Endodermal cell (in vitro differentiated cells): Measurements from ENCODE around the gene ZFYVE28. TPM values are rescaled to one million over a fixed set of nuclear protein-coding genes. Genes with fewer than 3 reads are reported as not detected.

Experiments
- DNase-seq: peaks from one replicate; pipeline ENCODE4 v3.0.0-alpha.2; 2017
- H3K27ac ChIP-seq: 2 replicates; pipeline ENCODE4 v1.5.1; 2013; ENCODE audit warnings: mild to moderate bottlenecking, low read depth, low read length, moderate library complexity
- H3K27me3 ChIP-seq: 2 replicates; pipeline ENCODE4 v1.6.1; 2013; ENCODE audit warnings: mild to moderate bottlenecking, low read length, moderate library complexity; ENCODE audit not compliant: insufficient read depth, control insufficient read depth, poor library complexity, severe bottlenecking
- H3K36me3 ChIP-seq: 2 replicates; pipeline ENCODE4 v1.7.0; 2013; ENCODE audit warnings: mild to moderate bottlenecking, low read length, moderate library complexity; ENCODE audit not compliant: control insufficient read depth, insufficient read depth
- H3K4me1 ChIP-seq: one replicate; pipeline ENCODE4 v1.7.0; 2013; ENCODE audit warnings: low read length; ENCODE audit not compliant: control insufficient read depth, insufficient read depth
- H3K4me3 ChIP-seq: 2 replicates; pipeline ENCODE4 v1.5.1; 2013; ENCODE audit warnings: mild to moderate bottlenecking, low read length, moderate library complexity
- H3K9ac ChIP-seq: 2 replicates; pipeline ENCODE4 v1.6.1; 2013; ENCODE audit warnings: mild to moderate bottlenecking, low read length, moderate library complexity; ENCODE audit not compliant: poor library complexity, severe bottlenecking; ENCODE audit errors: extremely low read depth
- H3K9me3 ChIP-seq: 2 replicates; pipeline ENCODE4 v1.6.1; 2013; ENCODE audit warnings: mild to moderate bottlenecking, low read length, moderate library complexity; ENCODE audit not compliant: control insufficient read depth
- H3K27ac Mint-ChIP-seq: 2 replicates; pipeline ENCODE4 v1.8.0; 2020; ENCODE audit warnings: mixed read lengths
- H3K27me3 Mint-ChIP-seq: 2 replicates; pipeline ENCODE4 v1.8.0; 2021; ENCODE audit warnings: mild to moderate bottlenecking, mixed read lengths; ENCODE audit not compliant: insufficient read depth
- H3K36me3 Mint-ChIP-seq: 2 replicates; pipeline ENCODE4 v1.8.0; 2020; ENCODE audit warnings: low read depth, mixed read lengths
- H3K4me1 Mint-ChIP-seq: 2 replicates; pipeline ENCODE4 v1.8.0; 2020; ENCODE audit warnings: mixed read lengths
- H3K4me3 Mint-ChIP-seq: 2 replicates; pipeline ENCODE4 v1.8.0; 2020; ENCODE audit warnings: mild to moderate bottlenecking, moderate library complexity, mixed read lengths
- H3K9me3 Mint-ChIP-seq: 2 replicates; pipeline ENCODE4 v1.8.0; 2020; ENCODE audit warnings: mild to moderate bottlenecking, mixed read lengths
- CTCF ChIP-seq: fragments of 200-600 bp; sonication (generic); conservative IDR thresholded peaks from 2 replicates; pipeline ENCODE4 v1.5.0; 2021; ENCODE audit warnings: antibody characterized with exemption, mild to moderate bottlenecking
- WGBS, 2 experiments: methylation state at CpG; one replicate each; pipeline versions ENCODE4 v1.1.5 to v1.1.7; 2013; ENCODE audit warnings: missing lambda C conversion rate in 2 of 2, mixed read lengths in 1 of 2; ENCODE audit not compliant: insufficient coverage in 1 of 2, insufficient read length in 1 of 2; 5-methylcytosine and 5-hydroxymethylcytosine counted together
- total RNA-seq, 2 donors: library from RNA; stranded (reverse); fragmentation: NEBNext Ultra II Directional in 1 of 2; extraction: Animal tissue kit (Norgen Biotek cat#: 25700) in 1 of 2; gene quantifications; 2 replicates in 1 of 2; 3 replicates in 1 of 2; pipeline ENCODE4 v1.2.1, GENCODE V29; 2021

ZFYVE28 gene
- total RNA-seq, 2 donors from 2014 or later, result 0.73 to 1.6 TPM

GRCh38 chr4:2298532-2298991, 119.9 kb downstream of the ZFYVE28 start:
- WGBS, 2 experiments, result 91 to 92% methylated on average over 12 to 23 of the region's 23 CpGs

GRCh38 chr4:2297606-2298531, 120.6 kb downstream of the ZFYVE28 start:
- 92 to 93% methylated on average over 36 to 40 of the region's 40 CpGs for WGBS, 2 experiments
- H3K4me3 Mint-ChIP-seq, result no peak overlapping the region
- H3K27me3 Mint-ChIP-seq, result peaks cover 3% of the 10 kb centered on the region
- H3K27ac Mint-ChIP-seq, result no peak overlapping the region
- H3K9me3 Mint-ChIP-seq, result peaks cover 21% of the 10 kb centered on the region
- Histone ChIP-seq H3K36me3 (no peaks in the 10 kb centered on the region), H3K27me3 (no peaks in the 10 kb centered on the region), H3K9me3 (no peaks in the 10 kb centered on the region), H3K4me1 (no peaks in the 10 kb centered on the region), H3K4me3 (no peak overlapping the region), H3K9ac (no peak overlapping the region), H3K27ac (no peak overlapping the region)
- no peak for DNase-seq
- no peaks in the 10 kb centered on the region for H3K4me1 Mint-ChIP-seq
- TF ChIP-seq CTCF, result no peak
- no peaks in the 10 kb centered on the region for H3K36me3 Mint-ChIP-seq

More at GRCh38 chr4:2298532-2298991, 119.9 kb downstream of the ZFYVE28 start:
- Mint-ChIP-seq H3K4me3 (no peak overlapping the region), H3K36me3 (no peaks in the 10 kb centered on the region), H3K9me3 (peaks cover 21% of the 10 kb centered on the region), H3K27ac (no peak overlapping the region), H3K27me3 (peaks cover 3% of the 10 kb centered on the region), H3K4me1 (no peaks in the 10 kb centered on the region)
- no peak for TF ChIP-seq CTCF
- DNase-seq, result peak; percentile 43
- no peak overlapping the region for H3K4me3 ChIP-seq
- no peaks in the 10 kb centered on the region for H3K4me1 ChIP-seq
- no peaks in the 10 kb centered on the region for H3K9me3 ChIP-seq
- no peaks in the 10 kb centered on the region for H3K36me3 ChIP-seq
- no peak overlapping the region for H3K9ac ChIP-seq
- H3K27ac ChIP-seq, result no peak overlapping the region
- no peaks in the 10 kb centered on the region for H3K27me3 ChIP-seq

GRCh38 chr4:2296631-2297601, 121.5 kb downstream of the ZFYVE28 start:
- Mint-ChIP-seq H3K27ac (no peak overlapping the region), H3K4me1 (no peaks in the 10 kb centered on the region), H3K4me3 (no peak overlapping the region), H3K9me3 (peaks cover 14% of the 10 kb centered on the region), H3K36me3 (no peaks in the 10 kb centered on the region), H3K27me3 (peaks cover 3% of the 10 kb centered on the region)
- Histone ChIP-seq H3K9me3 (no peaks in the 10 kb centered on the region), H3K27ac (no peak overlapping the region), H3K27me3 (no peaks in the 10 kb centered on the region), H3K4me1 (no peaks in the 10 kb centered on the region), H3K36me3 (no peaks in the 10 kb centered on the region), H3K9ac (no peak overlapping the region), H3K4me3 (no peak overlapping the region)
- peak; percentile 49 for DNase-seq
- TF ChIP-seq CTCF, result no peak
- WGBS, 2 experiments, result 89 to 90% methylated on average over 27 to 37 of the region's 37 CpGs
